NT2/D1 (cell line): ENCODE data around the gene LPP.

Experiments used
- SUZ12 ChIP-seq: IDR thresholded peaks from 2 replicates; pipeline ENCODE4 v1.6.1; 2011; ENCODE audit not compliant: insufficient read length, insufficient read depth; ENCODE audit errors: extremely low read depth
- ZNF274 ChIP-seq: IDR thresholded peaks from 2 replicates; pipeline ENCODE4 v1.6.1; 2011; ENCODE audit warnings: mild to moderate bottlenecking, low read depth, low read length

DNA sequence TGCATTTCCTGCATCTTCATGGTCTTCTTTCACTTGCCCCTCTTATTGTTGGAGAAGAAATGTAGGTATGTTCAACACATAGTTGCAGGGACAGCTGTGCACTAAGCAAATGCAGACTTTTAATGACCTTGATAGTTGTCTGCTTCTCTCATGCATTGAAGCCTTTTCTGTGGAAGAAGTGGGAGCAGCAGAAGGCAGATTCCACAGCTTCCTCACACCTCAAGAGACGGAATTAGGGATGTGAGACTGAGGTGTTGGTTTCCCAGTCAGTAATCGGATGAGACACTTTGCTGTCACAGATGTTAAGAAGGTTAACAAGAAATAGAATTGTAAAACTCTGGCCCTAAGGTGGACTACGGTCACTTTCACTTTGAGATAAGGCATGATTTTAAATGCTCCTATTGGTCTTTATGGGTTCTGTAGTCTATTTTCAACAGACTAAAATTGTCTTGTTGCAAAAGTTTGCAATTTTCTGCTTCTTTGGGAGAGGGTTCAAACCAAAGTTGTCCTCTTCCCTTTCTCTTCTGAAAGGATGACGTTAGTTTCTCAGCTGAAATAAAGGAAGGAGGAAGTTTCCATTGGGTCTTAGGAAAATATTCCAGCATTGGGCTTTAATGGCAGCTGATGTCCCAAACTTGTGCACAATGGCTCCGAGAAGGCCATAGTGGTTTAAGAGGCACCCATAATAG lies 117.4 kb downstream of the LPP start:
- TF ChIP-seq SUZ12 (no peak), ZNF274 (no peak)
